ENCODE measurements around the gene PBLD.

The PBLD gene

DNA sequence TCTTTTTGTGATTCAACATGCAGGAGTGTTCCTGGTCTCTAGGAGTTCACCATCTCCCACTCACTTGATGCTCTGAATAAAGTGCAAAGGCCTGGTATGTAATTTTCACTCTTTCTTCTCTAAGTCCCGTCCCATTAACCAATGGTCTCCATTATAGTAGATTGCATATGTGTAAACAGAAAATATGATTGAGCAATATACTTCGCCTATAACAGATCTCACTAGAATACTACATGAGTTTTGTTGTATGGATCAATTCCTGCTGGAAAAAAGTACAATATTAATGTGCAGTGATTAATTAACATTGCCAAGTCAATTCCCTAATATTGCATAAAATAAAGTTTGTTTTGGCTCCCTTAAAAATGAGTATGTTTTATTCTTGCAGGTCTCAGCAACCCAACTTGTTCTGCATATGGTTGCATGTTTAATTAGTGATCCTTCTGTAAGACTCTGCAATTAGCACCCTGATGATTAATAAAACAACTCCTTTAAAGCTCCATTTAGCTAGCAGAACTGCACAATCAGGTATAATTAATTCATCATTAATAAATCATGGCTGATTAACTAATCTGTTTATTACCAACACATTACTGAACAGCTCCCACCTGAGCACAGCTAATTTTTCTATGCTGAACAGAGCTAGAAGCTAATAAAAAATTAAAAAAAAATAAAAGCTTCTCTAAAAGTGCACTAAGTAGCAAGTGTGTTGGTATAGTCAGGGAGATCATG, 63.0 kb downstream of the PBLD start:
- no peak for DNase-seq (ENCODE audit: low read depth)
- TF ChIP-seq, protein P1, sequence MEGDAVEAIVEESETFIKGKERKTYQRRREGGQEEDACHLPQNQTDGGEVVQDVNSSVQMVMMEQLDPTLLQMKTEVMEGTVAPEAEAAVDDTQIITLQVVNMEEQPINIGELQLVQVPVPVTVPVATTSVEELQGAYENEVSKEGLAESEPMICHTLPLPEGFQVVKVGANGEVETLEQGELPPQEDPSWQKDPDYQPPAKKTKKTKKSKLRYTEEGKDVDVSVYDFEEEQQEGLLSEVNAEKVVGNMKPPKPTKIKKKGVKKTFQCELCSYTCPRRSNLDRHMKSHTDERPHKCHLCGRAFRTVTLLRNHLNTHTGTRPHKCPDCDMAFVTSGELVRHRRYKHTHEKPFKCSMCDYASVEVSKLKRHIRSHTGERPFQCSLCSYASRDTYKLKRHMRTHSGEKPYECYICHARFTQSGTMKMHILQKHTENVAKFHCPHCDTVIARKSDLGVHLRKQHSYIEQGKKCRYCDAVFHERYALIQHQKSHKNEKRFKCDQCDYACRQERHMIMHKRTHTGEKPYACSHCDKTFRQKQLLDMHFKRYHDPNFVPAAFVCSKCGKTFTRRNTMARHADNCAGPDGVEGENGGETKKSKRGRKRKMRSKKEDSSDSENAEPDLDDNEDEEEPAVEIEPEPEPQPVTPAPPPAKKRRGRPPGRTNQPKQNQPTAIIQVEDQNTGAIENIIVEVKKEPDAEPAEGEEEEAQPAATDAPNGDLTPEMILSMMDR (IDR thresholded peaks at IDR 0.05; ENCODE audit: low read length, missing control alignments) = no peak
- no peak overlapping the region for H3K4me3 ChIP-seq (replicated peaks; ENCODE audit: low read depth, low read length)

DNA sequence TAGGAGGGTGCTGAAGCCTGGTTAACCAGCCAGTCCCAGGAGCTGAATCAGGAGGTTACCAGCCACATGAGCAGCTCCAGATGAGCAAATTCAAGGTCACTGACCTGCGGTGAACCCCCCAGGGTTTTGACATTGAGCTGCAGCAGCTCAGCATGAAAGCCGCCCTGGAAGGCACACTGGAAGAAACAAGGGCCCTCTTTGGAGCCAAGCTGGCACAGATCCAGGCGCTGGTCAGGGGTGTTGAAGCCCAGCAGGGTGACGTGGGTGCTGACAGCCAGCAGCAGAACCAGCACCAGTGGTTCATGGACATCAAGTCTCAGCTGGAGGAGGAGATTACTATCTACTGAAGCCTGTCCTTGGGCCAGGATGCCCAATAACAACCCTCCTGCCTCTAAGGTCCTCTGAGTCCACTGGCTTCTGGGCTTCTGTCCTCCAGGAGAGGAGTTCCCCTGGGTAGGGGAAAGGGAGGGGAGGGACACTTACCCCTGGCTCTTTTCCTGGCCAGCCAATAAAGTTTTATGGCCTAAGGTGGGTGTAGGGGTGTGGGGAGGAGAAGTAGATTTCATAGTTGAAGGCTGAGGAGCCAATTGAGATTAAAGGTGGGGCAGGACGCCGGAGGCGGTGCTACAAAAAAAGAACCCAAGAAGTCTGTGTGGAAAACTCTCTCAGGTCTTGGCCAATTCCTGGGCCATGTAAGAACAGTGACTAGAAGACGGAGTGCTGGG, 71.4 kb downstream of the PBLD start:
- H3K4me3 ChIP-seq (replicated peaks; ENCODE audit: low read depth, low read length) = no peak overlapping the region
- DNase-seq (ENCODE audit: low read depth) = no peak

DNA sequence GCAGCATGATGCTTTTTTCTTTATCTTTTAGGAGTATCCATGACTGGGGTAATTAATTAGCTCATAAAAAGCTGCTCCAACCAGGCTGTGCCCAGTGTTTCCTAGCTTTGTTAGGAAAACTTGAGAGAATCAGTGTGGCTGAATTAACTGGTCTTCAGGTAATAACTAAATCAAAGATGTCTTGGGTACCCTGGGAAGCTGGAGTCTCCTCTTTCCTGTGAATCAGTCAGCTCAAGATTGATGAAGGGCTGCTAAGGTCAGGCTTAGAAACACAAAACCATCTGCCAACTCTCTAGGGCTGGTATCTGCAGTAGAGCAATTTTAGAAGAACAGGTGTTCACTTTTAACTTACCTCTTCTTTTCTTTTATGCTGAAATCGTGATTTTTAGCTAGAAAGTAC, 79.4 kb downstream of the PBLD start:
- TF ChIP-seq, protein P1 (IDR thresholded peaks at IDR 0.05; ENCODE audit: low read length, missing control alignments) = no peak
- DNase-seq (ENCODE audit: low read depth) = no peak
- H3K4me3 ChIP-seq (replicated peaks; ENCODE audit: low read depth, low read length) = no peak overlapping the region

More for the DNA sequence above, 71.4 kb downstream of the PBLD start:
- TF ChIP-seq, protein P1 (IDR thresholded peaks at IDR 0.05; ENCODE audit: low read length, missing control alignments) = no peak

DNA sequence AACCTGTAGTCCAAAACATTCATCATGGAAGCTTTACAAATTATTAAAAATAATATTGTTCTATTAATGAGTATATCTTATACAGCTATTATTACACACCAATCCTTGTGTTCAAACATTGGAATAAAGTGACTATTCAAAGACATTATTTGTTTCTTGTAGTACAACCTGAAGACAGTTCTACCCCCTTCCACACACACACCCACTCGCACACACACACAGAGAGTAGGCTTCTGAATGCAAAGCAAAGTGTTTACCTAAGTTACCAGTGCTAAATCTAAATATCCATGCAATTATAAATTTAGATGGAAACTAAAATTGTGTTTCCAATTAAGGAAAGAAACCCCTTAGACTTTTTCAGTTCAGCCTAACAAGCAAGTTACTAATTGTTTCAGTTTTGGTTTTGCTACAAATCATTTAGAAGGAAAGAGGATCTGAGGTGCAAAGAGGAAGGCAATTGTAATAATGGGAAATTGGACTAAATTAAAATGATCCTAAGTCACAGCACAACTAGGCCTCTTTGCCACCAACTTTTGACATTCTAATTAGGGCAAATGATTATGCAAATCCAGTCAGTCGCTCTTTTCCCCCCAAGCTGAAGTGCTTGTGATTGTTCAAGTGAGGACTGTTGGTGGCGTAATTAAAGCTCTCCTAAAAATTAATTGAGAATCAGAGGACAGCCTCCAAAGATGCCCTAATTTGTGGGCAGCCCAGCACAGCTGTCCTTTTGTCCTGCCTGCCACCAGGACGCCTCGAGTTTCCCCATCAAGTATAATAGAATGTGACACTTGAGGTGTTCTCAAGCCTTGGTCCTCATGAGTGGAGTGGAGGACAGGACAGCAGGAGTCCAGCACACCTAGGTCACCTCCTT, 80.9 kb downstream of the PBLD start:
- TF ChIP-seq, protein P1 (IDR thresholded peaks at IDR 0.05; ENCODE audit: low read length, missing control alignments) = no peak
- DNase-seq (ENCODE audit: low read depth) = no peak
- no peak overlapping the region for H3K4me3 ChIP-seq (replicated peaks; ENCODE audit: low read depth, low read length)

DNA sequence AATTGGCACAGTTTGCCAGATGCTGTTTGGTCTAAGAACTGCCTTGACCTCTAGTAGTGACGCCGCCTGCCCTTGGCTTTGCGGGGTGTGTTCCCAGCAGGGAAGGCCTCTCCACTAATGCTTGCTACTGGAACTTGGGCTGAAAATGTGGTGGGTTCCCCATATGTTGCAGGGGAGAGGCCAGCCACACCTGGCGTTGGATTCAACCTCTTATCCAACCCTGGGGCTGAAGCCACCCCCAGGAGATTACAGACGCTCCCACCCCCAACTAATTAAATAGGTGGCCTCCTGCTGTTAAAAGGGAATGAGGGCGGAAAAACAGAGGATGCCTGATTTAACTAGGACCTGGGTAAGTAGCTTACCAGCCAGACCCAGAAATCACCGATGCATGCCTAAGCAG, 81.6 kb downstream of the PBLD start:
- no peak overlapping the region for H3K4me3 ChIP-seq (replicated peaks; ENCODE audit: low read depth, low read length)
- no peak for DNase-seq (ENCODE audit: low read depth)
- TF ChIP-seq, protein P1 (IDR thresholded peaks at IDR 0.05; ENCODE audit: low read length, missing control alignments) = no peak

DNA sequence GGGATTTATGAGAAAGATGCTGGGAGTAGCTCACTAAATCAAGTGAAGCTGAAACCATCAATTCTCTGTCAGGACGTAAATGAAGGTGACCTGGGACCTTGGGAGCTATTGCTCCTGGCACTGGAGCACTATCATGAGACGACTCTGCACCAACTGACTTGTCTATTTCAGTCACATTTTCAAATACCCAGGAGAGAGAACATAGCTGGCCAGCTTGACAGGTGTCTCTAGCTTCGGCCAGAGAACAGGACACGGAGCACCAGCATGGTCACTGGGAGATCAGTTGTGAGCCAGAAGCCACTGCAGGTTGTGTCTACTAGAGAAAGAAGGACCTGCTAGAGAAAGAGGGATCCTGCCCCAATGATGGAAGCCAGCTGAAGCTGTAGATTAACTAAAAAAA, 83.4 kb downstream of the PBLD start:
- no peak for DNase-seq (ENCODE audit: low read depth)
- H3K4me3 ChIP-seq (replicated peaks; ENCODE audit: low read depth, low read length) = no peak overlapping the region
- TF ChIP-seq, protein P1 (IDR thresholded peaks at IDR 0.05; ENCODE audit: low read length, missing control alignments) = no peak

Data from fibroblast of pulmonary artery (primary cell).